ENCODE measurements around the gene CEL. TPM values are rescaled to one million over a fixed set of nuclear protein-coding genes. Genes with fewer than 3 reads are reported as not detected.

Gene CEL
- total and polyA plus RNA-seq, 2 experiments from 2014 or later, result 0.27 to 2.3 TPM

GRCh38 chr9:133090187-133090586, 28.4 kb downstream of the CEL start (continued):
- TF ChIP-seq ZNF462 (CRISPR knock-in tag; IDR thresholded peaks at IDR 0.05) (no peak), CTCF (conservative IDR thresholded peaks at IDR 0.05; ENCODE audit: low read depth in 2 of 2) (no peak), NANOG (IDR thresholded peaks at IDR 0.05; ENCODE audit: borderline replicate concordance) (no peak)

- Histone ChIP-seq H3K79me2 (replicated peaks; ENCODE audit: insufficient read depth) (no peaks in the 10 kb centered on the region), H3K9me2 (ENCODE audit: insufficient read depth) (no peaks in the 10 kb centered on the region), H3K36me3 (ENCODE audit: insufficient read depth) (no peaks in the 10 kb centered on the region), H3K27me3 (ENCODE audit: insufficient read depth) (no peaks in the 10 kb centered on the region), H2AFZ (no peak overlapping the region), H3K4me1 (ENCODE audit: insufficient read depth) (no peaks in the 10 kb centered on the region), H3K4me2 (no peak overlapping the region), H3K4me3 (no peak overlapping the region), H3K27ac (ENCODE audit: low read depth) (no peak overlapping the region), H3F3A (replicated peaks; ENCODE audit: low read depth) (no peaks in the 10 kb centered on the region), H4K20me1 (replicated peaks; ENCODE audit: insufficient read depth) (no peaks in the 10 kb centered on the region)
- Mint-ChIP-seq H3K27me3 (ENCODE audit: insufficient read depth, low read depth, poor library complexity) (no peaks in the 10 kb centered on the region), H3K4me3 (no peak overlapping the region), H3K4me1 (no peaks in the 10 kb centered on the region), H3K27ac (no peak overlapping the region), H3K36me3 (ENCODE audit: low read depth) (peaks cover under 1% of the 10 kb centered on the region; the same call in 1 of the 3 replicates), H3K9me3 (peaks cover 6% of the 10 kb centered on the region; the same call in 1 of the 3 replicates)
- TF ChIP-seq EZH2 (IDR thresholded peaks at IDR 0.05; ENCODE audit: low read depth, unreplicated experiment), result no peak
- TF ChIP-seq EZH2phosphoT487 (IDR thresholded peaks at IDR 0.05; ENCODE audit: unreplicated experiment), result no peak
- TF ChIP-seq ZNF331 (CRISPR knock-in tag; IDR thresholded peaks at IDR 0.05; ENCODE audit: low read depth), result no peak
- no peak for TF ChIP-seq ETS1 (IDR thresholded peaks at IDR 0.05)
- TF ChIP-seq NANOG (IDR thresholded peaks at IDR 0.05; ENCODE audit: borderline replicate concordance), result no peak
- no peak for TF ChIP-seq JUNB (IDR thresholded peaks at IDR 0.05; ENCODE audit: unreplicated experiment)
- TF ChIP-seq STAT1 (IDR thresholded peaks at IDR 0.05; ENCODE audit: unreplicated experiment), result no peak
- TF ChIP-seq CTCF (conservative IDR thresholded peaks at IDR 0.05; ENCODE audit: low read depth in 2 of 2), result no peak
- TF ChIP-seq CREB1 (CRISPR knock-in tag; IDR thresholded peaks at IDR 0.05; ENCODE audit: low read depth), result no peak
- ATAC-seq, result no peak
- no peak for DNase-seq (ENCODE audit: low spot score)
These were observed 29.1 kb downstream of the CEL start for GRCh38 chr9:133090752-133091385.
